Measurements from ENCODE around the gene VPS72.

The VPS72 gene

DNA sequence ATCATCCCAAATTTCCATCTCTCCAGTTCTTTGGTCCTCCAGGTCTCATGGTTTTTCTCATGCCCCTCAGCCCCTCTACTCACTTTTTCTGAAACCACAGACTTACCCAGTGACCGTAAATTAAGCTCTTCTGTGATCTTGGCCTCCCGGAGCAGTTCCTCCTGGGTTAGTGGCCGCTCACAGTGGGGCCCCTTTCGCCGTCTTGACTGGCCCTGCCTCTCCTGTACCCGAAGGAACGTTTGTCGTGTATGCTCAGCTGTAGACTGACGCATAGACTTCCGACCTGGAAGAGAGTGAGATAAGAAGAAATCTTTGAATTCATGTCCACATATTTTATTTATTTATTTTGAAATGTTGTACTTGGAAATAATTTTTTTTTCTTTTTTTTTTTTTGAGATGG, 5.8 kb downstream of the VPS72 start:
- no peak for DNase-seq

DNA sequence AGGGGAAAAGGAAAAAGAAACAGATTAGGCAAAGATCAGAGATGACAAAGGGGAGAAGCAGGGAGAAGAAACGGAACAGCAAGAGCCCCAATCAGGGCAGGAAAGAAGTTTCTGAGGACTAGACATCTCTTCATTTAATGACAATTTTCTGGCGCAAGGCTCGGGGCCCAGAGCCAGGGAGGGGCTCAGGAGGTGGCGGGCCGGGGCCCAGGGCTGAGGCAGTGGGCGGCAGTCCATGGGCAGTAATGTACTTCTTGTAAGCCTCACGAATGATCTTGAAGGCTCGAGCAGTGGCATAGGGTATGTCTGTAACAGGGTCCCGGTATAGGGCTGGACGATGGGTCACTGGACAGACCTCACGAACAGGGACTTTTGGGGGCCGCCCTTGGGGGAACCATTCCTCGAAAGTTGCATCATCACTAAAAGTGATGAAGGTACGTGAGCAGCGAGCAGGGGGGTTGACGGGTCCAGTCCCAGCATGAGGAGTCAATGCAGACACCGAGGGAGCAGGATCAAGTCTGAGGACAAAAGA, 13.4 kb downstream of the VPS72 start:
- DNase-seq: no peak

DNA sequence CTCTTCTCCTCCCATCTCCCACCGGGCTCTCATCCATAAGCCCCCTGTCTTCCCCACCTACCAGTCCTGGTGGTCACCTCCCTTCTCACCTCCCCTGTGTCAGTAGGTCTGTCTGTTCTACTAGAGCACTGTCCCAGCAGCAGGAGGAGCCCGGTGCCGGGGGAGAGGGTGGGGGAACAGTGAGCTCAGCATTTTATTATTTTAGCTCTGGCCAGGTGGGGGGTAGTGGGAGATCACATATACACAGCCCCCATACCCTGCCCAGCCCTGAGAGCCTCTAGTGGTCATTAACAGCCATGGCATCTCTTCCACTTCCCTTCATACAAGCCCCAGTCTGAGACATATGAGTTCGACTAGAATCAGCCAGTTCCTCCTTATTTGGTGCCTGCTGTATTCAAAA, 14.1 kb downstream of the VPS72 start, which contains the start of gene TMOD4:
Gene TMOD4, minus strand, starts transcription at position 119 of the 400 bp plus-strand sequence. CDS start 1,106 bp downstream, outside the sequence.
- no peak for DNase-seq

DNA sequence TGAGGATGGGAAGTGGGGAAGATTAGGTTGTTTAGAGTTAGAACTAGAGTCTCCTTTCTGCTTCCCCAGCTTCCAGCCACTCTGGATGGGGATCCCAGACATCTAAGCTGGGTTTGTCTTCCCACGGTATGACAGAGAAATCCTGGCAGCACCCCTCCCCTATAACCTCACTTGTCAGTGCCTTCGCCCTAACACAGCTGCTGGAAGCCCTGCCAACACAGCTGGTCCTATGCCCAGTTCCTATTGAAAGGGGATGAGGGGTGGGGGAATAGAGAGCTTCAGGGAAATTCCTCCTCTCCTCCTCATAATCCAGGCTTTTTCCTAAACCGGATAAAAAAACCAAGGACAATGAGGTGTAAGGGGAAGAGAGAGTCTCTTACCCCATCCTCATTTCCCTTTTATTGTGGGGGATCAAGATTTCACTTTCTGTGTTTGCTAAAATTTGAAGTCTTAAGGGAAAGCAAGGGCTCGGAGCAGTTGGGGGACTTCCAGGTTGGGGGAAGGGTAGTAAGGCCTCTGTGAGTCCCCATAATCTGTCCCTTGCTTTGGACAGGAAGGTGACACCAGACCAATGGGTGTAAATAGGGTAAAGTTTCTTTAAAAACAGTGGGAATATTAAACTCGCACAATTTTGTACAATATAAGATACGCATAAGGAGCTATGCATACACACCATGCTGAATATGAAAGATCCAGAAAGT, 14.8 kb downstream of the VPS72 start:
- no peak for DNase-seq

DNA sequence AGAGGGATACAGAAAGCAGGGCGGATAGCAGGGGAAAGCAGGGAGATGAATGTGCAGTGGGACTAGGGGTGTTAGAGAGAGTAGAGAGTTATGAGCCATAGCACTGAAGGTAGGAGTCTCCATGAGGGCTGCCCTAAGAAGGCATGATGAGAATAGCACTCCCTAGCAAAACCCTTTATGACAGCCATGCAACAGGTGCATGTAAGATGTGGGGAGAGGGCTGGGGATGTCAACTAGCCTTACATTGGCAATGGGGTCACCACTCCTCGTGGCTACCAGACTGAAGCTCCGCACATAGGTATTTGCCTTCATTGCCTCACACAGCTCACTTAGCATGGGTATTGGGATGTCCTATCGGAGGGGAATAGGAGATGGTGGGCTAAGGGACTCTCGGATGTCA, 18.8 kb downstream of the VPS72 start:
- DNase-seq: no peak

DNA sequence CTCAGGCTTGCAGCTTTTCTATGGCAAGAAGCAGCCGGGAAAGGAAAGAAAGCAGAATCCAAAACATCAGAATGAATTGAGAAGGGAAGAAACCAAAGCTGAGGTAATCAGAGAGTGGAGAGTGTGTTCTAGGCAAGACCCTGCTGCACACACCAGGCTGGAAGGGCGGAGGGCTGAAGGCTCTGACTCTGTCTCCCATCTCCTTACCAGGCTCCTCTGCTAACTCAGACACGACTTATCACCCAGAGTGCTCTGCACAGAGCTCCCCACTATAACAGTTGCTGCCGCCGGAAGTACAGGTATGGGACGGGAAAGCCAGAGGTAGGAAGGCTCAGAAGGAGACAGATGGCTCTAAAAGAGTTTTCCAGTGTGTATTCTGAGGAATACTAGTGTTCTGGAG, 22.9 kb downstream of the VPS72 start:
- DNase-seq: no peak

DNA sequence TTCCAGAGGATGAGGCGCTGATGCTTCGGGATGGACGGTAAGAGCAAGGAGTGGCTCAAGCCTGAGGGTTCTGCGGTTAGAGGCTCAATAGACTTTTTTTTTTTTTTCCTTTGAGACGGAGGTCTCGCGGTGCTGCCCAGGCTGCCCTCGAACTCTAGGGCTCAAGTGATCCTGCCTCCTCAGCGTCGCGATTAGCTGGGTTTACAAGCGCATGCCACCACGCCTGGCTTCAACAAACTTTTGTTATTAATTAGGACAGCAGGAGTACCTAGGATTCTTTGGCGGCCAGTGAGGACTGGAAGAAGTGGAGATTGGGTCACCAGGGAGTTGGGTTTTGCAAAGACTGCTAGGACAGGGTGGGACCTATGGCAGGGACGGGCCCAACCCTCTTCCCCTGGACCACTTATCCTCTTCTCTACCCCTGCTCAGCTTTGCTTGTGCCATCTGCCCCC, 23.5 kb downstream of the VPS72 start:
- no peak for DNase-seq

DNA sequence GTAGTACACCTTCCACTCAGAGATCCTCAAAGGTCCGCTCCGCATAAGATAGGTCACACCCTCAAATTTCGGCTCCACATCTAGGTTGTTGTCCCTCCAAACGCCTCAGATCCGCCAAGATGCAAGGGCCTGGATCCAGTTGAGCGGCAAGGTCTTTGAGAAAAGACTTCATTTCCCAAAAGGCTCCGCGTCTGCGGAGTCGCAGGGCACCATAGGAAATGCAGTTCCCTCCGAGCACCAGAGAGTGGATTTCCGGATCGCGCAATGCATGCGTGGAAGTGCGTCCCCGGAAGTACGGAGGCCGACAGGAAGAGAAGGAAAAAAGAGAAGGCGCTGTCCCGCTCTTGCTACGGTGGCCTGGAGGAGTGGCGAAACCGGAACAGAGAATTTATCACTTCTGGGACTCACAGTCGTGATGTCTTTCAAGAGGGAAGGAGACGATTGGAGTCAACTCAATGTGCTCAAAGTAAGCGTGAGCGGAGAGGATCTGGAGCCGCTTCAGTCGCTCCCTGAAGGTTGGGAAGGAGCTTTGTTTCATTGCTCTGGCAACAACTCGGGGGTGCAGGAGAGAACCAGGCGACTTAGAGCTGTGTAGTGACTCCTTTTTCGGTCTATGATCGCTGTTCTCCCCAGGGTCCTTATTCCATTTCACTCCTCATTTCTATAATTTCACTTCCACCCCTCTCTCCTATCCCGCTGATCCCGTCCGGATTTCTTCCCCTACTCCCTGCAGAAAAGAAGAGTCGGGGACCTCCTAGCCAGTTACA, 24.1 kb downstream of the VPS72 start, which contains the start of the genes LYSMD1 and SCNM1:
Gene LYSMD1, minus strand, starts transcription at position 165 of the 767 bp plus-strand sequence. CDS start 644 bp downstream, outside the sequence.
Gene SCNM1, plus strand, starts transcription at position 407 of the 767 bp plus-strand sequence. Its CDS starts 9 bp downstream, at position 416.
- DNase-seq: peak; percentile 88 to 95

DNA sequence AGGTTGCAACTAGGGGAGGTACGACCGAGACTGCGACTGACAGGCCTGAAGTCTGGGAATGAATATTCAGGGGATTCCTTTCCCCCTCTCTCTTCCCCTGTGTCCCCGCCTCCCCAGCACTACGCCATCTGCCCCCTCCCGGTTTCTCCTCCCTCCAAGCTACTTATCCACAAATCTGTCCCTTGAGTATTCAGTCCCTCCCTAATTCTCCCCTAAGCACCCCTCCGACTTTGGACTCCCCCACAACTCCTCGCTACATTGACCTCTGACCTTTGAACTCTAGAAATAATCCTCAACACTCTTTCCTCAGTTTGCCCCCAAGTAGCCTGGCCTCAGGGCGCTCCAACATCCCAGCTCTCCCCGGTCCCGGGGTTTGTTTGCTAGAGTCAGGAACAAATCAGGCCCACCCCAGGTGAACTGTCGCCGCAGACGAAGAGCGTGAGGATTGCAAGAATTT, 24.7 kb downstream of the VPS72 start:
- DNase-seq: no peak

DNA sequence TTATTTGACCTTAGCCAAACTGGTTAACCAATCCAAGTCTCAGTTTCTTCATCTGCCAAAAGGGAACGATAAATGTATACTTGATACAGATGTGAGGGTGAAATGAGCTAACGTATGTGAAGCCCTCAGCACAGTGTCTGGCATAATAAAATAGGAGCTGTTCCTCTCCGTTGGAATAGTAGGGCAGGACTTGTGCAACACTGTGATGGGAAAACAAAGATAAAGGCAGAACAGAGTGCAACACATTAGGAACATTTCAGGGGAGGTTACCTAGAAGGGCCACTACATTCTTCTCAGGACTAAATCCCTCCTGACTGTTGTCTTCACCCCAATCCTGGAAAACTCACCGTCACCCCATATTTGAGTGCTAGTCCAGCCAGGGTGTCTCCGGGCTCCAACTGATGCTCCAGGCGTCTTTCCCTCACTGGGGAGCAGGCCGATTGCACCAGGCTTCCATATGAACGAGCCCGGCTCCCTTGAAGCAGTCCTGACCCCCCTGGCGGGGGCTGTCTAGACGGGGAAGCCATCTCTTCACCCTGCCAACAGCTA, 25.2 kb downstream of the VPS72 start:
- no peak for DNase-seq

DNA sequence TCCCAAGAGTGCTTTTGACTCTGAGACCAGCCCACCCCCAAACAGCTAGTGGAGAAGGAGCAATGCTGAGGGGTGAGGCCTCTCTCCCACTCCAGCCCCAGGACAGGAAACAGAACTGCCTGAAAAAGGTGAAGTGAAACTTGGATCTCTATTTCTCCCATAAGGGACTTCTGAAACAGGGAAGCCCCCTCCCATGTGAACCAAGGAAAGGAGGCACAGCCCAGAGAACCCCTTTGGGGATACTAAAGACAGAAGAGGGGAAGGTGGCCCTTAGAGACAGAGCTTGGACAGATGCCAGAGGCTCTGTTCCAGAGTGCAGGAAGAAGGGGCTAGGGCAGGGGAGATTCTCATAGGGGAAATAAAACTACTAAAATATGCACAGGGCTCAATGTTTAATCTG, 30.6 kb downstream of the VPS72 start:
- DNase-seq: no peak

DNA sequence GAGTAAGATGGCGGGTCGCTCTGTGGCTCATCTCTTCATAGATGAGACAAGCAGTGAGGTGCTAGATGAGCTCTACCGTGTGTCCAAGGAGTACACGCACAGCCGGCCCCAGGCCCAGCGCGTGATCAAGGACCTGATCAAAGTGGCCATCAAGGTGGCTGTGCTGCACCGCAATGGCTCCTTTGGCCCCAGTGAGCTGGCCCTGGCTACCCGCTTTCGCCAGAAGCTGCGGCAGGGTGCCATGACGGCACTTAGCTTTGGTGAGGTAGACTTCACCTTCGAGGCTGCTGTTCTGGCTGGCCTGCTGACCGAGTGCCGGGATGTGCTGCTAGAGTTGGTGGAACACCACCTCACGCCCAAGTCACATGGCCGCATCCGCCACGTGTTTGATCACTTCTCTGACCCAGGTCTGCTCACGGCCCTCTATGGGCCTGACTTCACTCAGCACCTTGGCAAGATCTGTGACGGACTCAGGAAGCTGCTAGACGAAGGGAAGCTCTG, 31.2 kb downstream of the VPS72 start:
- DNase-seq: no peak

DNA sequence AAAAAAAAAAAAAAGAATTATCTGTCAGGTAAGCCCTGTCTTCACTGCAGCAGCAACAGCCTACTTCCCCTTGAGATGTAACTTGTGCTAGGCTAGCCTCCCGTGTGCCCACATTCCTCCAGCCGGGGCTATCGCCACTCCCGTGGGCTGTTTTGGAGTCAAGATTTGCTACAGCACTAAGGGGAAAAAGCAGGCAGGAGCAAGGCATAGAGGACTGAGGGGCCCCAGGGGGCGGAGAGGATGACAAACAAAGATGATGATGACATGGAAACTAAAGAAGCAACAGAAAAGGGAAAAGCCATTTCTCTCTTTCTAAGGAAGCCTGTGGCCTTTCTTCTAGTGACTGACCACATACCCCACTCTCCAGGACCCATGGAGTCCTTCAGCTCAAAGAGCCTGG, 31.7 kb downstream of the VPS72 start:
- DNase-seq: peak; percentile 50 to 54

DNA sequence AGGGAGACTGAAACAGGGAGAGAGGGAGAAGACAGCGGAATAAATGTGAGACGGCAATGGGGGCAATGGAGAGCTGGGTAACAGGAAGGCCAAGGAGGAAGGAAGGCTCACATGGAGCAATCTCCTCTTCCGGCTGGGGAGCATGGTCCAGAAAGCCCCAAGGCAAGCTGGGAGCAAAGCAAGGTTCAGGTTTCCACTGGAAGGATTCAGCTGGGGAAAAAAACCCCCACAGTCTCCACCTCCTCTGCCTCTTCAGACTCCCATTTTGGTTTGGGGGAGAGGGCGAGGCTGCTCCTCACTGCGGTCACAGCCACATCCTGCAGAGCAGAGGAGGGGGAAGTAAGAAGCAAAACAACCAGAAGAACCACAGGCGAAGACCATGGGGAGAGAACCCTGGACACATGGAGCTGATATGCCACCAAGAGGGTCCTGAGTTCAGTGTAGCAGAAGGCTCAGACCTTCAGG, 32.9 kb downstream of the VPS72 start:
- DNase-seq: peak in 1 of 2 experiments; percentile 54

DNA sequence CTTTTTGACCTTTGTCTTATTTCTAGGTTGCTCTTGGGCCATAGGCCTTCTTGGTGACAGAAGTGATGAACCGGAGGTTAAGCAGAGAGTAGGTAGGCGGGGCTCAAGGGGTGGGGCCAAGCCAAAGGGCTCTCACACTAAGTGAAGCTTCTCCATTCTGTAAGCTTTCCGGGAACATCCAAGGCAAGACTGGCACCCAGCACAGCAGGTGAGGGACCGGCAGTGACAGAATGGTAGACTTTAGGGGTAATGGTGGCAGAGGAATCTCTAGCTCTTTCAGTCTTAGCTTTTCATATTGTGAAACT, 33.5 kb downstream of the VPS72 start, which contains the start of gene TNFAIP8L2:
Gene TNFAIP8L2, plus strand, starts transcription at position 135 of the 305 bp plus-strand sequence. CDS start 2,049 bp downstream, outside the sequence.
- DNase-seq: peak; percentile 68 to 69

DNA sequence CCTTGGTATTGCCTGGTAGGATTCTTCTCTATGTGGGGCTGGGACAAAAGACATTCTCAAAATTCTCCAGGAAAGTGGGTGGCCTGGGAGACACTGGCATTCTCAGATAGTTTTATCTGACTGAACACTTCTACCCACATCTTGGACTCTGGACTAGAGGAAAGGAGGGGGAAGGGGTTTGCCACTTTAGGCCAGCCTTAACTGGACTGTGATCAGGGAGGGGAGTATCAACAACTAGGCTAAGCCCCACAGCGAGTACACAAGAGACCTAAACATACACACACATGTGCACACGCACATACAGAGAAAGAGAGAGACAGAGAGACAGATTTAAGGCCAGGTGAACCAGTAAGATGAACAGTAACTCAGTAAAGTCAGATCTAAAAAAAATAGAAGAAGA, 42.3 kb downstream of the VPS72 start:
- no peak for DNase-seq

DNA sequence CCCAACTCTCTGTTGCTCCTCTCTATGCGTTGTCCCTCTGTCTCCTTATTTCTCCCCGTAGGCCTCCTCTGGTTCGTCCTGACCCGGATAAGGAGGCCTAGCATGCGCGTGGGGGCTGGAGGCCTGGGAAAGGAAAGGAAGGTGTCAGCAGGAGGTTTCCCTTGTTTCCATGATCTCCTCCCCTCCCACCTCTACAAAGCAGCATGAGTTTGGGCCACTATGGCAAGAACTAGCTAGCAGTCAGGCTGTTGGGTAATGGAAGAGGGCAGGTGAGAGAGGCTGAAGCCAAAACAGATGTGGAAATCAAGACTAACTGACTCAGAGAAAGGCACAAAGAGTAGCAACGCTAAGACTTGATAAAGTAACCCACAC, 42.9 kb downstream of the VPS72 start:
- DNase-seq: no peak

DNA sequence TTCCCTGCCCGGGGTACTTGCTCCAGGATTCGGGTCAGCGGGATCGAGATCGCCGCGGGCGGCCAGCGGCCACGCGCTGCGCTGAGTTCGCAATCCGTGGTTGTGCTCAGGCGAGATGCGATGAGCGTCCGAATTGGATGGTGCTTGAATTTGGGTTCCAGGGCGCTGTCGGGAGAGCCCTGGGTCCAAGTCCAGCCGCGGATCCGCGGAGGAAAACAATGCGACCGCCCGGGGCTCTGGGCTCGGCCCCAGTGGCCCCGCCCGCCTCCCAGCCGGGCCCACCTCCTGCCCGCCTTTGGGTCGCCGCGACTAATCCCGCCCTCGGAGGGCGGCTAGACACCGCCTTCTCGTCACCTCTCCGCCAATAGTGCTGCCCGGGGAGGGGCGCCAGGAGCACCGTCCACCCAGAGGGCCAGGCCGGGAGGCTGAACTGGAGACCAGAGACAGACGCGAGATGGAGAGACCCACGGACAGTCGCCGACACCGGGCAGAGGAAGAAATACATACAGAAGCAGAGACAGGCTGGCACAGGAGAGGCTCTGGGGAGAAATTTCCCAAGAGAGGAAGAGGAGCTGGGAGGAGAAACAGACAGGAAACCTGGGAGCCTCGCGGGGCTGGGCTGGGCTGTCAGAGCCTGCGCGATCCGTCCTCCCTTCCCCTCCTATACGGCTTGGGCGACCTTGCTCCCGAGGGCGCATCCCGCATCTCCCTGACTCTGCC, 43.4 kb downstream of the VPS72 start, which contains the start of gene SEMA6C:
Gene SEMA6C, minus strand, starts transcription at position 220 of the 720 bp plus-strand sequence. CDS start 4,010 bp downstream, outside the sequence.
- DNase-seq: peak; percentile 83 to 86

DNA sequence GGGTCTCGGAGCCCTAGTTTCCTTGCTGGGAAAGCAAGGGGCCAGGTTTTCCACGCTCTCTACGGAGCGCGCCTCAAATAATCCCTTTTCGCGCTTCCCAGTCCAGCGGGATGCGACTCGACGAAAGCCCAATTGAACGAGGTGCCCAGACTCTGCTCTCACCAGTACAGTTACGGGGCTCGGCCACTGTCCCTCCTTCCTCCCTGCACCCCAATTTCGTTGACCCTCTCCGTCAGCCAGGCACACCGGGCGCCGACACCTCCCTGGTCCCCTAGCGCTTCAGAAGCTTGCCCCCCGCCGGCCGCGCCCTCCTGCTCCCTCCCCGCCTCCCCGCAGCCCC, 44.0 kb downstream of the VPS72 start:
- no peak for DNase-seq

DNA sequence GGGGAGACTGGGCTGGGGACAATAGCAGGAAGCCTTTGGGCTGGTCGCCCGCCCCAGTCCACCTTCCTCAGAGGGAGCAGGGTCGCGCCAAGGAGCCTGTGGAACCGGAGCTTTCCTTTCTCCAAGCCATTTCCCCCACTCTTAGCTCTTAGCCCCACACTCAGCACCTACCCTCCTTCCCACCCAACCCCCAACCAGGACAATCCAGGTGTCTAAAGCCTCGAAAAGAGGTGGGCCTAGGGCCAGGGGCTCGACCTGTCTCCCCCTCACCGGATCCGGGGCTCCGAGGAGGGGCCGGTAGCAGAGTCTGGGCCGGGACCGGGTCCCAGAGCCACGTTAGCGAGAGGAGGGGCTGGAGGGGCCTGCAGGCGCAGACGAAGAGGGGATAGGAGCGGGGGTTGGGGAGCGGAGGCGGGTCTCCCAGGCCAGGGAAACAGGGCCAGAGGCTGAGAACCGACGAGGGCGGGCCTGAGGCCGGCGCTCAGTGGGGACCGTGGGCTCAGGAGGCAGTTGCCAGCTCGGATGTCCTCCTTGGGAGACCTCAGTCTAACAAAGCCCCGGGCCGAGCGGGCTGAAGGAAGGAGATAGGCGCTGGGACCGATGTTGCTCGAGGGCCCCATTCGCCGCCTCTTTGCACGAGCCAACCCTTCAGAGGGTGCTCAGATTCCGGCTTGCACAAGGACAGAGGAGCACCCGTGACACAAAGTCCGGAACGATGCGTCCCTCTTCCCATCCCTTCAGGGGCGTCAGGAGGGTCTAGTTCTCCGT, 44.5 kb downstream of the VPS72 start:
- no peak for DNase-seq

Measured in stimulated activated CD4-positive, alpha-beta T cell treated with anti-CD3 and anti-CD28 coated beads, Interleukin-4, amount 100 ng/mL, for 4 hours (primary cell).